GM23248 (cell line): ENCODE data around the gene IL24. TPM values are rescaled to one million over a fixed set of nuclear protein-coding genes. Genes with fewer than 3 reads are reported as not detected.

Experiments used
- DNase-seq: peaks from one replicate; pipeline ENCODE4 v3.0.0-alpha.2; 2015
- H2AFZ ChIP-seq: fragments of 200-600 bp; sonication (generic); 2 replicates; pipeline ENCODE4 v1.6.1; 2016; ENCODE audit warnings: antibody characterized with exemption
- H3F3A ChIP-seq: fragments of 200-600 bp; sonication (generic); 2 replicates; pipeline ENCODE4 v1.6.1; 2016; ENCODE audit warnings: mild to moderate bottlenecking, antibody characterized with exemption, mixed run types; ENCODE audit not compliant: insufficient read depth
- H3K27ac ChIP-seq: fragments of 200-600 bp; sonication (generic); 2 replicates; pipeline ENCODE4 v1.5.1; 2016; ENCODE audit warnings: mild to moderate bottlenecking
- H3K27me3 ChIP-seq: fragments of 200-600 bp; sonication (generic); replicated peaks from 2 replicates; pipeline ENCODE4 v1.6.1; 2016; ENCODE audit warnings: mild to moderate bottlenecking; ENCODE audit not compliant: insufficient read depth
- H3K36me3 ChIP-seq: fragments of 200-600 bp; sonication (generic); 2 replicates; pipeline ENCODE4 v1.6.1; 2016; ENCODE audit warnings: low read depth, mild to moderate bottlenecking
- H3K4me1 ChIP-seq: fragments of 200-600 bp; sonication (generic); 2 replicates; pipeline ENCODE4 v1.6.1; 2016; ENCODE audit warnings: mild to moderate bottlenecking; ENCODE audit not compliant: insufficient read depth
- H3K4me2 ChIP-seq: fragments of 200-600 bp; sonication (generic); one replicate; pipeline ENCODE4 v1.6.1; 2016; ENCODE audit warnings: mild to moderate bottlenecking; ENCODE audit not compliant: unreplicated experiment
- H3K4me3 ChIP-seq: fragments of 200-600 bp; sonication (generic); 2 replicates; pipeline ENCODE4 v1.5.1; 2016; ENCODE audit warnings: mild to moderate bottlenecking
- H3K79me2 ChIP-seq: fragments of 200-600 bp; sonication (generic); 2 replicates; pipeline ENCODE4 v1.6.1; 2016; ENCODE audit warnings: mild to moderate bottlenecking; ENCODE audit not compliant: insufficient read depth
- H3K9ac ChIP-seq: fragments of 200-600 bp; sonication (generic); 2 replicates; pipeline ENCODE4 v1.6.1; 2016; ENCODE audit warnings: mild to moderate bottlenecking
- H3K9me2 ChIP-seq: fragments of 200-600 bp; sonication (generic); 2 replicates; pipeline ENCODE4 v1.6.1; 2016; ENCODE audit warnings: mixed run types, mild to moderate bottlenecking, moderate library complexity; ENCODE audit not compliant: insufficient read depth
- H3K9me3 ChIP-seq: fragments of 200-600 bp; sonication (generic); one replicate; pipeline ENCODE4 v1.6.1; 2017; ENCODE audit warnings: low read depth
- H4K20me1 ChIP-seq: fragments of 200-600 bp; sonication (generic); 2 replicates; pipeline ENCODE4 v1.6.0; 2016; ENCODE audit not compliant: insufficient read depth
- EZH2 ChIP-seq: fragments of 200-600 bp; sonication (generic); IDR thresholded peaks from 2 replicates; pipeline ENCODE4 v1.6.1; 2018; ENCODE audit warnings: antibody characterized with exemption, mild to moderate bottlenecking; ENCODE audit not compliant: insufficient read depth, poor library complexity, severe bottlenecking
- EZH2phosphoT487 ChIP-seq: fragments of 200-600 bp; sonication (generic); IDR thresholded peaks from 2 replicates; pipeline ENCODE4 v1.6.1; 2018; ENCODE audit warnings: antibody characterized with exemption, moderate library complexity, mild to moderate bottlenecking, low read depth; ENCODE audit not compliant: insufficient read depth
- WGBS, 2 experiments: methylation state at CpG; one replicate each; pipeline ENCODE4 v1.1.6; 2015 to 2017; ENCODE audit warnings: low lambda C conversion rate in 2 of 2, low coverage in 1 of 2; ENCODE audit errors: missing lambda C conversion rate in 2 of 2; 5-methylcytosine and 5-hydroxymethylcytosine counted together
- in situ Hi-C: fragments of 300-500 bp; cut with MboI; formaldehyde crosslinking; loops from 2 replicates; pipeline ENCODE4 v1.15.0; 2020
- polyA plus RNA-seq: library from polyadenylated mRNA; unstranded; fragments of >200 nt; fragmentation: Nextera tagmentation; extraction: Ambion mirVana; gene quantifications from 2 replicates; pipeline ENCODE4 v1.2.1, GENCODE V29; 2016
- total RNA-seq: library from RNA; depleted of rRNA; stranded (reverse); fragments of >200 nt; shearing (Covaris generic); gene quantifications from 2 replicates; pipeline ENCODE4 v1.2.3, GENCODE V29; 2014

Gene IL24
- total and polyA plus RNA-seq, 2 experiments from 2014 or later: 0.49 to 2.4 TPM

GRCh38 chr1:206886831-206887230, 10.4 kb upstream of the IL24 start:
- H3K27ac ChIP-seq: no peak overlapping the region
- H3K27me3 ChIP-seq: no peaks in the 10 kb centered on the region
- WGBS, 2 experiments: 90 to 100% methylated on average over 1 of the region's 1 CpG
- H3K36me3 ChIP-seq: no peaks in the 10 kb centered on the region
- DNase-seq: no peak
- H3K79me2 ChIP-seq: no peaks in the 10 kb centered on the region
- H3K9me2 ChIP-seq: no peaks in the 10 kb centered on the region
- peaks cover 8% of the 10 kb centered on the region for H3F3A ChIP-seq
- TF ChIP-seq EZH2 (no peak), EZH2phosphoT487 (no peak)
- H3K4me2 ChIP-seq: peak overlapping the region; percentile 21
- no peaks in the 10 kb centered on the region for H4K20me1 ChIP-seq
- H2AFZ ChIP-seq: no peak overlapping the region
- no peaks in the 10 kb centered on the region for H3K9me3 ChIP-seq
- in situ Hi-C loops: no loop called here
- H3K4me1 ChIP-seq: peaks cover 21% of the 10 kb centered on the region
- H3K9ac ChIP-seq: no peak overlapping the region
- H3K4me3 ChIP-seq: no peak overlapping the region

- Histone ChIP-seq H3K4me1 (peaks cover 30% of the 10 kb centered on the region), H3F3A (peaks cover 10% of the 10 kb centered on the region), H3K4me2 (no peak overlapping the region), H3K9me3 (no peaks in the 10 kb centered on the region), H3K9me2 (no peaks in the 10 kb centered on the region), H4K20me1 (no peaks in the 10 kb centered on the region), H3K36me3 (no peaks in the 10 kb centered on the region), H3K27me3 (no peaks in the 10 kb centered on the region), H3K9ac (no peak overlapping the region), H3K27ac (no peak overlapping the region), H3K79me2 (no peaks in the 10 kb centered on the region), H2AFZ (no peak overlapping the region), H3K4me3 (no peak overlapping the region)
- no peak for DNase-seq
- in situ Hi-C loops: no loop called here
- TF ChIP-seq EZH2phosphoT487: no peak
- TF ChIP-seq EZH2: no peak
- 93 to 96% methylated on average over 4 of the region's 4 CpGs for WGBS, 2 experiments
Measured at GRCh38 chr1:206887701-206888100, 9.5 kb upstream of the IL24 start.

GRCh38 chr1:206890125-206891060, 6.8 kb upstream of the IL24 start:
- H3K27ac ChIP-seq: peak overlapping the region; percentile 78
- no peak for TF ChIP-seq EZH2
- TF ChIP-seq EZH2phosphoT487: no peak
- no peak overlapping the region for H2AFZ ChIP-seq
- peaks cover 19% of the 10 kb centered on the region for H3F3A ChIP-seq
- in situ Hi-C loops: no loop called here
- WGBS, 2 experiments: 65 to 67% methylated on average over 15 of the region's 15 CpGs
- no peaks in the 10 kb centered on the region for H3K27me3 ChIP-seq
- no peaks in the 10 kb centered on the region for H3K9me2 ChIP-seq
- peak overlapping the region; percentile 57 for H3K9ac ChIP-seq
- no peaks in the 10 kb centered on the region for H3K79me2 ChIP-seq
- no peak overlapping the region for H3K4me3 ChIP-seq
- peak; percentile 71 for DNase-seq
- H3K9me3 ChIP-seq: no peaks in the 10 kb centered on the region
- no peaks in the 10 kb centered on the region for H4K20me1 ChIP-seq
- H3K4me2 ChIP-seq: peak overlapping the region; percentile 41
- H3K36me3 ChIP-seq: no peaks in the 10 kb centered on the region
- H3K4me1 ChIP-seq: peaks cover 36% of the 10 kb centered on the region

- no peak overlapping the region for H3K4me3 ChIP-seq
- H3K4me1 ChIP-seq: peaks cover 46% of the 10 kb centered on the region
- in situ Hi-C loops: no loop called here
- no peak overlapping the region for H2AFZ ChIP-seq
- no peaks in the 10 kb centered on the region for H3K27me3 ChIP-seq
- H4K20me1 ChIP-seq: no peaks in the 10 kb centered on the region
- H3F3A ChIP-seq: peaks cover 23% of the 10 kb centered on the region
- H3K9ac ChIP-seq: peak overlapping the region; percentile 57; the same call in 1 of the 2 replicates
- DNase-seq: peak; percentile 32
- H3K79me2 ChIP-seq: no peaks in the 10 kb centered on the region
- no peaks in the 10 kb centered on the region for H3K9me2 ChIP-seq
- TF ChIP-seq EZH2phosphoT487 (no peak), EZH2 (no peak)
- peak overlapping the region; percentile 78; the same call in 1 of the 2 replicates for H3K27ac ChIP-seq
- H3K36me3 ChIP-seq: no peaks in the 10 kb centered on the region
- no peak overlapping the region for H3K4me2 ChIP-seq
- H3K9me3 ChIP-seq: no peaks in the 10 kb centered on the region
- 83 to 100% methylated on average over 1 of the region's 1 CpG for WGBS, 2 experiments
Measured at GRCh38 chr1:206891412-206891811, 5.8 kb upstream of the IL24 start.
